WTC11 (cell line): ENCODE measurements around the gene PRSS38. TPM values are rescaled to one million over a fixed set of nuclear protein-coding genes. Genes with fewer than 3 reads are reported as not detected.

Experiments
- ATAC-seq: fragments of 200-7000 bp; cut with Tn5 transposase; 2 replicates; pipeline ENCODE4 v1.10.0; 2021; ENCODE audit warnings: mild to moderate bottlenecking, moderate library complexity
- CTCF ChIA-PET: fragments of 300-600 bp; sonication (Branson Sonifier 250); formaldehyde crosslinking; loops from one replicate; lab custom pipeline; 2021; ENCODE audit warnings: antibody characterized with exemption; lab: Charles Lee
- POLR2A ChIA-PET: fragments of 350-600 bp; sonication (Branson Sonifier 250); formaldehyde crosslinking; loops from one replicate; lab custom pipeline; 2021; ENCODE audit warnings: antibody characterized with exemption; lab: Charles Lee
- DNase-seq: peaks from one replicate; pipeline ENCODE4 v3.0.0; 2021; ENCODE audit warnings: low spot score
- H3K27ac Mint-ChIP-seq: 2 replicates; pipeline ENCODE4 v1.8.0; 2021; ENCODE audit warnings: mixed read lengths
- H3K27me3 Mint-ChIP-seq: 2 replicates; pipeline ENCODE4 v1.8.0; 2021; ENCODE audit warnings: low read depth, mild to moderate bottlenecking, moderate library complexity, mixed read lengths
- H3K36me3 Mint-ChIP-seq: 2 replicates; pipeline ENCODE4 v1.8.0; 2021; ENCODE audit warnings: mixed read lengths
- H3K4me1 Mint-ChIP-seq: 2 replicates; pipeline ENCODE4 v1.8.0; 2022; ENCODE audit warnings: mixed read lengths
- H3K4me3 Mint-ChIP-seq: 2 replicates; pipeline ENCODE4 v1.8.0; 2021; ENCODE audit warnings: mild to moderate bottlenecking, moderate library complexity, mixed read lengths
- H3K9me3 Mint-ChIP-seq: 2 replicates; pipeline ENCODE4 v1.8.0; 2021; ENCODE audit warnings: mixed read lengths
- ATF1 ChIP-seq: sonication (generic); formaldehyde crosslinking; IDR thresholded peaks from 2 replicates; pipeline ENCODE4 v1.8.1; 2023; ENCODE audit warnings: mild to moderate bottlenecking, moderate library complexity, missing genetic modification reagents
- CREB1 ChIP-seq: sonication (generic); formaldehyde crosslinking; IDR thresholded peaks from 2 replicates; pipeline ENCODE4 v1.8.0; 2023; ENCODE audit warnings: mild to moderate bottlenecking, missing genetic modification reagents
- ESRRA ChIP-seq: sonication (generic); formaldehyde crosslinking; IDR thresholded peaks from 2 replicates; pipeline ENCODE4 v1.8.1; 2022; ENCODE audit warnings: mild to moderate bottlenecking, missing genetic modification reagents, borderline replicate concordance
- FOXK1 ChIP-seq: sonication (generic); formaldehyde crosslinking; IDR thresholded peaks from 2 replicates; pipeline ENCODE4 v1.8.0; 2022; ENCODE audit warnings: mild to moderate bottlenecking, moderate library complexity, missing genetic modification reagents
- FOXP1 ChIP-seq: sonication (generic); formaldehyde crosslinking; IDR thresholded peaks from 2 replicates; pipeline ENCODE4 v1.8.0; 2022; ENCODE audit warnings: missing genetic modification reagents, mild to moderate bottlenecking, moderate library complexity, borderline replicate concordance
- FOXP4 ChIP-seq: sonication (generic); formaldehyde crosslinking; IDR thresholded peaks from 2 replicates; pipeline ENCODE4 v1.8.0; 2022; ENCODE audit warnings: mild to moderate bottlenecking, missing genetic modification reagents
- GABPB1 ChIP-seq: sonication (generic); formaldehyde crosslinking; IDR thresholded peaks from 2 replicates; pipeline ENCODE4 v1.8.1; 2023; ENCODE audit warnings: mild to moderate bottlenecking, missing genetic modification reagents
- MXD4 ChIP-seq: fragments of 250-450 bp; sonication (Bioruptor Pico); IDR thresholded peaks from 2 replicates; pipeline ENCODE4 v1.8.0; 2021; ENCODE audit warnings: mild to moderate bottlenecking, moderate library complexity, borderline replicate concordance
- MYBL2 ChIP-seq: sonication (generic); formaldehyde crosslinking; IDR thresholded peaks from 2 replicates; pipeline ENCODE4 v1.8.1; 2023; ENCODE audit warnings: mild to moderate bottlenecking, moderate library complexity, missing genetic modification reagents
- OVOL2 ChIP-seq: fragments of 250-450 bp; sonication (Bioruptor Pico); IDR thresholded peaks from 2 replicates; pipeline ENCODE4 v1.9.0; 2021; ENCODE audit warnings: mild to moderate bottlenecking, borderline replicate concordance
- SOX15 ChIP-seq: fragments of 250-450 bp; sonication (Bioruptor Pico); IDR thresholded peaks from 2 replicates; pipeline ENCODE4 v1.9.0; 2021; ENCODE audit warnings: mild to moderate bottlenecking
- SP1 ChIP-seq: sonication (generic); formaldehyde crosslinking; conservative IDR thresholded peaks from 2 replicates; pipeline ENCODE4 v1.8.1; 2022; ENCODE audit warnings: missing genetic modification reagents
- TEAD4 ChIP-seq: sonication (generic); formaldehyde crosslinking; IDR thresholded peaks from 2 replicates; pipeline ENCODE4 v1.8.0; 2022; ENCODE audit warnings: mild to moderate bottlenecking, missing genetic modification reagents
- TP53 ChIP-seq: sonication (generic); formaldehyde crosslinking; IDR thresholded peaks from 2 replicates; pipeline ENCODE4 v1.8.1; 2023; ENCODE audit warnings: mild to moderate bottlenecking, missing genetic modification reagents
- ZBTB43 ChIP-seq: sonication (generic); formaldehyde crosslinking; IDR thresholded peaks from 2 replicates; pipeline ENCODE4 v1.8.1; 2023; ENCODE audit warnings: mild to moderate bottlenecking, missing genetic modification reagents
- ZNF138 ChIP-seq: sonication (generic); formaldehyde crosslinking; conservative IDR thresholded peaks from 2 replicates; pipeline ENCODE4 v1.8.1; 2022; ENCODE audit warnings: mild to moderate bottlenecking, moderate library complexity, missing genetic modification reagents
- ZNF232 ChIP-seq: sonication (generic); formaldehyde crosslinking; IDR thresholded peaks from 2 replicates; pipeline ENCODE4 v1.8.0; 2022; ENCODE audit warnings: mild to moderate bottlenecking, missing genetic modification reagents
- ZNF416 ChIP-seq: fragments of 250-450 bp; sonication (Bioruptor Pico); IDR thresholded peaks from 2 replicates; pipeline ENCODE4 v1.9.0; 2021; ENCODE audit warnings: mild to moderate bottlenecking, inconsistent platforms
- ZSCAN18 ChIP-seq: fragments of 250-450 bp; sonication (Bioruptor Pico); IDR thresholded peaks from 2 replicates; pipeline ENCODE4 v2.1.2; 2022; ENCODE audit warnings: mild to moderate bottlenecking, moderate library complexity
- total RNA-seq: library from RNA; stranded (reverse); gene quantifications from 3 replicates; pipeline ENCODE4 v1.2.3, GENCODE V29; 2021
- TF ChIP-seq, protein P1 (sequence below): fragments of 200-600 bp; IDR thresholded peaks from 2 replicates; pipeline ENCODE4 v1.8.0; 2022; ENCODE audit warnings: antibody characterized with exemption
- TF ChIP-seq, protein P2 (sequence below): fragments of 250-450 bp; sonication (Bioruptor Pico); IDR thresholded peaks from 2 replicates; pipeline ENCODE4 v1.9.0; 2021; ENCODE audit warnings: mild to moderate bottlenecking
- TF ChIP-seq, protein P3 (sequence below): fragments of 250-450 bp; sonication (Bioruptor Pico); IDR thresholded peaks from 2 replicates; pipeline ENCODE4 v1.9.0; 2021; ENCODE audit warnings: moderate library complexity, mild to moderate bottlenecking, inconsistent platforms, borderline replicate concordance

Gene PRSS38
- total RNA-seq, 1 experiment from 2014 or later: not detected

DNA sequence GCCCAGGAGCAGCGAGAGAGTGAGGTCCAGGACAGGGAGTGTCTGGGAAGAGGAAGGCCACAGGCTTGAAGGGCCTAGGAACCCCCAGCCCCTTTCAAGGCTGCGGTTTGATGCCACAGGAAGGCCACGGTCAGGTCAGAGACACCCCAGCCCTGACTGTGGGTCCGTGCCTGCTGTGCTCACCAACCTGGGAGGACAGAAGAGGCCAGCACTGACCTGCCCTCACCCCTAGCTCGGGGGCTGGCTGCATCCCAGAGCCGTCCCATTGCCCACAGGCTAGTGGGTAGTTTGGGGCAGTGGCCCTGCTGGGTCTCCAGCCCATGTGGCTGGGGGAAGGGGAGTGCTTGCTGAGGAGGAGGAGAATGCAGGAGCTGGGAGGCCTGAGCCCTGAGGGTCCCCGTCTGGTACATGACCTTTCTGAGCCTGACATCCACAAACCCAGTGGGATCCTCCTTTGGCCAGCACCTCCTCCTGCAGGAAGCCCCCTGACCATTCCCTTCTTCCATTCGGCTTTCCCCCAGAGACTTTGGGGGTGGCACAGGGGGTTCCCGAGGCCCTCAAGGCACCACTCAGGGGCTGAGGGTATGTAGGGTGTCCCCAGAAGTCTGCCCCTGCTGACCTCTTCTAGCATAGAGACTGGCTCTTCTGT is 77.9 kb downstream of the PRSS38 start:
- H3K27me3 Mint-ChIP-seq: no peaks in the 10 kb centered on the region; the same call in 1 of the 2 replicates
- ChIA-PET POLR2A (no interaction called here), CTCF (no interaction called here)
- DNase-seq: no peak
- TF ChIP-seq, protein P1, sequence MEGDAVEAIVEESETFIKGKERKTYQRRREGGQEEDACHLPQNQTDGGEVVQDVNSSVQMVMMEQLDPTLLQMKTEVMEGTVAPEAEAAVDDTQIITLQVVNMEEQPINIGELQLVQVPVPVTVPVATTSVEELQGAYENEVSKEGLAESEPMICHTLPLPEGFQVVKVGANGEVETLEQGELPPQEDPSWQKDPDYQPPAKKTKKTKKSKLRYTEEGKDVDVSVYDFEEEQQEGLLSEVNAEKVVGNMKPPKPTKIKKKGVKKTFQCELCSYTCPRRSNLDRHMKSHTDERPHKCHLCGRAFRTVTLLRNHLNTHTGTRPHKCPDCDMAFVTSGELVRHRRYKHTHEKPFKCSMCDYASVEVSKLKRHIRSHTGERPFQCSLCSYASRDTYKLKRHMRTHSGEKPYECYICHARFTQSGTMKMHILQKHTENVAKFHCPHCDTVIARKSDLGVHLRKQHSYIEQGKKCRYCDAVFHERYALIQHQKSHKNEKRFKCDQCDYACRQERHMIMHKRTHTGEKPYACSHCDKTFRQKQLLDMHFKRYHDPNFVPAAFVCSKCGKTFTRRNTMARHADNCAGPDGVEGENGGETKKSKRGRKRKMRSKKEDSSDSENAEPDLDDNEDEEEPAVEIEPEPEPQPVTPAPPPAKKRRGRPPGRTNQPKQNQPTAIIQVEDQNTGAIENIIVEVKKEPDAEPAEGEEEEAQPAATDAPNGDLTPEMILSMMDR: no peak
- TF ChIP-seq OVOL2 (no peak), SP1 (CRISPR knock-in tag) (no peak), MXD4 (CRISPR knock-in tag) (no peak), FOXP1 (CRISPR knock-in tag) (no peak), FOXK1 (no peak), GABPB1 (CRISPR knock-in tag) (no peak), ESRRA (CRISPR knock-in tag) (no peak), ZNF416 (CRISPR knock-in tag) (no peak), TP53 (CRISPR knock-in tag) (no peak), CREB1 (CRISPR knock-in tag) (no peak), ATF1 (CRISPR knock-in tag) (no peak), TEAD4 (CRISPR knock-in tag) (no peak)
- no peaks in the 10 kb centered on the region for H3K9me3 Mint-ChIP-seq
- H3K27ac Mint-ChIP-seq: no peak overlapping the region
- ATAC-seq: no peak
- H3K36me3 Mint-ChIP-seq: no peaks in the 10 kb centered on the region
- H3K4me1 Mint-ChIP-seq: peaks cover 6% of the 10 kb centered on the region; the same call in 1 of the 2 replicates
- H3K4me3 Mint-ChIP-seq: no peak overlapping the region

DNA sequence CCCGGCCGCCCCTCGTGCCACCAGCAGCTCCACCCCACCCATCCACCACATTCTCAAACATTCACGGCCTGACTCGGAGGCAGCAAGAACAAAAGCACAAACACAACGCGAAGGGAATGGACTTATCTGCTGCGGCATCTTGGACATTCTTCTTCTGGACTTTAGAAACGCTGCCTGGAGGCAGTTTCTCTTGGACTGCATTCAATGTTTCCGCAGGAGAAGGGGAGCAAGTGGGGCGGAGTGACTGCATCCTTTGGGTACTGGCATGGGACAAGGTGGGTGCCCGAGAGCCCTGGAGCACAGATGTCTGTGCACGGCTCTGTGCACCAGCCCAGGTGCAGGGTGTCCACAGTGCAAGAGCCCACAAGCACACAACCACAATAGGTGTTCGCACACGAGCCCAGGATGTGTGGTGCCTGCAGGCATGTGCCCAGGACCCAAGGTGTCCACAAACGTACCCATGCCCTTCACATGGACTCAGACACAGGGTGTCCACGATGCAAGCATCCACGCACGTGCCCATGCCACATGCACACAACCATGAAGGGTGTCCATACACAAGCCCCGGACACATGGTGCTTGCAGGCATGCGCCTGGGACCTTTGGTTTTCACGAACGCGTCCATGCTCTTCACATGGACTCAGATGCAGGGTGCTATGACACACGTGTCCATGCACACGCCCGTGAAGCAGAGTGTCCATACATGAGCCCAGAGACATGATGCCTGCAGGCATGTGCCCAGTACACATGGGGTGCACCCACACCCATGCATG is 78.7 kb downstream of the PRSS38 start:
- no peak overlapping the region for H3K27ac Mint-ChIP-seq
- no peak for ATAC-seq
- no peak for DNase-seq
- no peaks in the 10 kb centered on the region; the same call in 1 of the 2 replicates for H3K27me3 Mint-ChIP-seq
- no peaks in the 10 kb centered on the region for H3K9me3 Mint-ChIP-seq
- peaks cover 6% of the 10 kb centered on the region; the same call in 1 of the 2 replicates for H3K4me1 Mint-ChIP-seq
- CTCF ChIA-PET: no interaction called here
- H3K36me3 Mint-ChIP-seq: no peaks in the 10 kb centered on the region
- no peak overlapping the region for H3K4me3 Mint-ChIP-seq
- POLR2A ChIA-PET: no interaction called here
- no peak for TF ChIP-seq ZNF138 (CRISPR knock-in tag)
- no peak for TF ChIP-seq FOXP4
- TF ChIP-seq, protein P2, sequence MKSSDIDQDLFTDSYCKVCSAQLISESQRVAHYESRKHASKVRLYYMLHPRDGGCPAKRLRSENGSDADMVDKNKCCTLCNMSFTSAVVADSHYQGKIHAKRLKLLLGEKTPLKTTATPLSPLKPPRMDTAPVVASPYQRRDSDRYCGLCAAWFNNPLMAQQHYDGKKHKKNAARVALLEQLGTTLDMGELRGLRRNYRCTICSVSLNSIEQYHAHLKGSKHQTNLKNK: no peak
- no peak for TF ChIP-seq ZBTB43
- no peak for TF ChIP-seq ZNF232 (CRISPR knock-in tag)
- TF ChIP-seq, protein P3, sequence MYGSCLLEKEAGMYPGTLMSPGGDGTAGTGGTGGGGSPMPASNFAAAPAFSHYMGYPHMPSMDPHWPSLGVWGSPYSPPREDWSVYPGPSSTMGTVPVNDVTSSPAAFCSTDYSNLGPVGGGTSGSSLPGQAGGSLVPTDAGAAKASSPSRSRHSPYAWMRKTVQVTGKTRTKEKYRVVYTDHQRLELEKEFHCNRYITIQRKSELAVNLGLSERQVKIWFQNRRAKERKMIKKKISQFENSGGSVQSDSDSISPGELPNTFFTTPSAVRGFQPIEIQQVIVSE (CRISPR knock-in tag): no peak
- no peak for TF ChIP-seq ZSCAN18 (CRISPR knock-in tag)
- no peak for TF ChIP-seq SOX15 (CRISPR knock-in tag)
- no peak for TF ChIP-seq MYBL2 (CRISPR knock-in tag)
